ENCODE data around the gene NPAS2. TPM values are rescaled to one million over a fixed set of nuclear protein-coding genes. Genes with fewer than 3 reads are reported as not detected.

The NPAS2 gene
- total RNA-seq, 2 experiments from 2014 or later, result 5.5 to 6.2 TPM

GRCh38 chr2:100976645-100977391 is 156.9 kb downstream of the NPAS2 start:
- H3K27me3 Mint-ChIP-seq (ENCODE audit: low read depth), result no peaks in the 10 kb centered on the region
- H3K27ac Mint-ChIP-seq, result no peak overlapping the region
- no peak overlapping the region for H3K4me3 Mint-ChIP-seq
- ATAC-seq, result no peak
- POLR2A ChIA-PET, result interaction anchor here (1.1 kb wide), 1 partner anchor 12 kb away, joined by 3 read pairs; no protein-coding TSS in a partner anchor
- no peak for DNase-seq
- no peaks in the 10 kb centered on the region for H3K36me3 Mint-ChIP-seq (ENCODE audit: low read depth)
- no peaks in the 10 kb centered on the region for H3K9me3 Mint-ChIP-seq (ENCODE audit: insufficient read depth)
- peaks cover 7% of the 10 kb centered on the region for H3K4me1 Mint-ChIP-seq (ENCODE audit: low read depth)
- CTCF ChIA-PET, result no interaction called here

DNA sequence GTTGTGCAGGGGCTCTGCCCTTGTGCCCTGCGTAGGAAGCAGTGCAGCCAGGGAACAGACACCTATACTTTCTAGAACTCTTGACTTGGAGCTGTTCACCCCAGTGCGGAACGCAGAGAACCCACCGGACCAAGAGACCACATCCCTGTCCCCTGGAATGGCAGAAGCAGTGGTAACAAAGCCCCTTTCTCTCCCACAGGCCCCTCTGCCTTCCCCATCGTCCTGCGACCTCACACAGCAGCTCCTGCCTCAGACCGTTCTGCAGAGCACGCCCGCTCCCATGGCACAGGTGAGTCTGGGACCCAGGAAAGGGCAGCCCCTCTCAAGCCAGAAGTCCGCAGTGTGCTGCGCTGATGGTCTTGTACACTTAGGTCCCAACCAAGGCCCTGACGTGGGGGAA is 157.6 kb downstream of the NPAS2 start:
- Mint-ChIP-seq H3K36me3 (ENCODE audit: low read depth) (no peaks in the 10 kb centered on the region), H3K27me3 (ENCODE audit: low read depth) (no peaks in the 10 kb centered on the region), H3K4me1 (ENCODE audit: low read depth) (peaks cover 7% of the 10 kb centered on the region), H3K4me3 (no peak overlapping the region), H3K9me3 (ENCODE audit: insufficient read depth) (no peaks in the 10 kb centered on the region), H3K27ac (no peak overlapping the region)
- DNase-seq (no peak), ATAC-seq (no peak)
- ChIA-PET CTCF (interaction anchor here (1.3 kb wide), 1 partner anchor 35 kb away, joined by 3 read pairs; no protein-coding TSS in a partner anchor), POLR2A (interaction anchor here (1.1 kb wide), 1 partner anchor 13 kb away, joined by 3 read pairs; no protein-coding TSS in a partner anchor)

- POLR2A ChIA-PET, result no interaction called here
- CTCF ChIA-PET, result interaction anchor here (0.8 to 1.3 kb wide), 2 partner anchors 34 to 368 kb away, joined by 3 read pairs; no protein-coding TSS in a partner anchor
Measured at GRCh38 chr2:100978582-100979191, 158.7 kb downstream of the NPAS2 start.

GRCh38 chr2:100980046-100980445 is 160.1 kb downstream of the NPAS2 start:
- Mint-ChIP-seq H3K4me1 (ENCODE audit: low read depth) (peaks cover 7% of the 10 kb centered on the region), H3K36me3 (ENCODE audit: low read depth) (no peaks in the 10 kb centered on the region), H3K27me3 (ENCODE audit: low read depth) (peaks cover 2% of the 10 kb centered on the region), H3K4me3 (no peak overlapping the region), H3K27ac (no peak overlapping the region), H3K9me3 (ENCODE audit: insufficient read depth) (no peaks in the 10 kb centered on the region)
- ChIA-PET CTCF (interaction anchor here (1.1 to 1.6 kb wide), 2 partner anchors 370 to 373 kb away, joined by 3 to 4 read pairs; no protein-coding TSS in a partner anchor), POLR2A (no interaction called here)
- ATAC-seq, result no peak
- no peak for DNase-seq

More at GRCh38 chr2:100978582-100979191, 158.7 kb downstream of the NPAS2 start:
- Mint-ChIP-seq H3K9me3 (ENCODE audit: insufficient read depth) (no peaks in the 10 kb centered on the region), H3K4me3 (no peak overlapping the region), H3K27ac (no peak overlapping the region), H3K36me3 (ENCODE audit: low read depth) (no peaks in the 10 kb centered on the region), H3K27me3 (ENCODE audit: low read depth) (no peaks in the 10 kb centered on the region), H3K4me1 (ENCODE audit: low read depth) (peaks cover 7% of the 10 kb centered on the region)
- ATAC-seq, result no peak
- DNase-seq, result no peak

- DNase-seq (no peak), ATAC-seq (no peak)
- Mint-ChIP-seq H3K27ac (no peak overlapping the region), H3K27me3 (ENCODE audit: low read depth) (peaks cover 2% of the 10 kb centered on the region), H3K4me1 (ENCODE audit: low read depth) (peaks cover 7% of the 10 kb centered on the region), H3K4me3 (no peak overlapping the region), H3K9me3 (ENCODE audit: insufficient read depth) (no peaks in the 10 kb centered on the region), H3K36me3 (ENCODE audit: low read depth) (no peaks in the 10 kb centered on the region)
- ChIA-PET POLR2A (no interaction called here), CTCF (interaction anchor here (1.6 kb wide), 1 partner anchor 371 kb away, joined by 4 read pairs; no protein-coding TSS in a partner anchor)
Measured at GRCh38 chr2:100981011-100981410, 161.1 kb downstream of the NPAS2 start.

DNA sequence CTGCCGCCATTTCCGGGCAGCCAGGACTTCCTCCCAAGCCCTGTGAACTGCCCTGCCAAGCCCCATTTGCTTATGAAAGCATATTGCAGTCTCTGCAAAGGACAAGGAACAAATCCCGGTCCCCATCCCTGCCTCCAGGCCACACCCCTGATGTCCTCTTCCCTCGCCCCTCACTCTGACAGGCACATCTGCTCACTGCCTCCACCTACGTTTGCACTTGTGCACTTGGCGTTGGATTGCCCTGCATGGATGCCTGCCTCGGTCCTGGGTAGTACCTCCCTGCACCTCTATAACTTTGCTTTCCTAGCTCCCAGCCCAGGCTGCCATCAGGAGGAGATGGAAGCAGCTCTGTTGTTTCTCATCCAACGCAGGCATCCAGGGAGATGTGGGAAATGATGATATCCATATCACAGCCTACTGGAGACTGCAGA is 162.5 kb downstream of the NPAS2 start:
- no peak overlapping the region for H3K4me3 Mint-ChIP-seq
- H3K36me3 Mint-ChIP-seq (ENCODE audit: low read depth), result no peaks in the 10 kb centered on the region
- POLR2A ChIA-PET, result interaction anchor here (0.6 kb wide), 1 partner anchor 379 kb away, joined by 3 read pairs; no protein-coding TSS in a partner anchor
- no peak for ATAC-seq
- DNase-seq, result no peak
- CTCF ChIA-PET, result interaction anchor here (1.2 to 1.9 kb wide), 5 partner anchors 9 to 375 kb away, joined by 3 to 10 read pairs (median 5); no protein-coding TSS in a partner anchor
- peaks cover 7% of the 10 kb centered on the region for H3K4me1 Mint-ChIP-seq (ENCODE audit: low read depth)
- H3K27ac Mint-ChIP-seq, result no peak overlapping the region
- H3K9me3 Mint-ChIP-seq (ENCODE audit: insufficient read depth), result no peaks in the 10 kb centered on the region
- peaks cover 2% of the 10 kb centered on the region for H3K27me3 Mint-ChIP-seq (ENCODE audit: low read depth)

GRCh38 chr2:100983201-100983600 is 163.3 kb downstream of the NPAS2 start:
- no peaks in the 10 kb centered on the region for H3K9me3 Mint-ChIP-seq (ENCODE audit: insufficient read depth)

GRCh38 chr2:100983684-100984310 is 163.9 kb downstream of the NPAS2 start:
- no peaks in the 10 kb centered on the region for H3K9me3 Mint-ChIP-seq (ENCODE audit: insufficient read depth)
- DNase-seq, result no peak
- CTCF ChIA-PET, result interaction anchor here (1.6 to 1.9 kb wide), 2 partner anchors 15 to 253 kb away, joined by 5 to 6 read pairs; no protein-coding TSS in a partner anchor
- H3K36me3 Mint-ChIP-seq (ENCODE audit: low read depth), result no peaks in the 10 kb centered on the region
- H3K4me1 Mint-ChIP-seq (ENCODE audit: low read depth), result peaks cover 7% of the 10 kb centered on the region
- POLR2A ChIA-PET, result no interaction called here
- H3K27me3 Mint-ChIP-seq (ENCODE audit: low read depth), result peaks cover 2% of the 10 kb centered on the region
- H3K4me3 Mint-ChIP-seq, result no peak overlapping the region
- no peak for ATAC-seq
- no peak overlapping the region for H3K27ac Mint-ChIP-seq

More at GRCh38 chr2:100983201-100983600, 163.3 kb downstream of the NPAS2 start:
- H3K36me3 Mint-ChIP-seq (ENCODE audit: low read depth), result no peaks in the 10 kb centered on the region
- ChIA-PET POLR2A (interaction anchor here (0.6 kb wide), 1 partner anchor 380 kb away, joined by 3 read pairs; no protein-coding TSS in a partner anchor), CTCF (interaction anchor here (1.2 to 1.9 kb wide), 5 partner anchors 10 to 376 kb away, joined by 3 to 10 read pairs (median 5); no protein-coding TSS in a partner anchor)
- H3K27ac Mint-ChIP-seq, result no peak overlapping the region
- no peak for ATAC-seq
- peaks cover 7% of the 10 kb centered on the region for H3K4me1 Mint-ChIP-seq (ENCODE audit: low read depth)
- H3K27me3 Mint-ChIP-seq (ENCODE audit: low read depth), result peaks cover 2% of the 10 kb centered on the region
- H3K4me3 Mint-ChIP-seq, result no peak overlapping the region
- no peak for DNase-seq

GRCh38 chr2:100984892-100985307 is 165.0 kb downstream of the NPAS2 start:
- Mint-ChIP-seq H3K27me3 (ENCODE audit: low read depth) (peaks cover 2% of the 10 kb centered on the region), H3K36me3 (ENCODE audit: low read depth) (no peaks in the 10 kb centered on the region), H3K27ac (no peak overlapping the region), H3K4me1 (ENCODE audit: low read depth) (peaks cover 7% of the 10 kb centered on the region), H3K4me3 (no peak overlapping the region), H3K9me3 (ENCODE audit: insufficient read depth) (no peaks in the 10 kb centered on the region)
- ATAC-seq (peak; percentile 75), DNase-seq (peak; percentile 83)
- ChIA-PET CTCF (interaction anchor here (0.5 to 2.1 kb wide), 11 partner anchors 17 to 390 kb away, joined by 3 to 34 read pairs (median 3); partner anchors contain the start of gene RPL31), POLR2A (no interaction called here)

- DNase-seq (no peak), ATAC-seq (no peak)
- Mint-ChIP-seq H3K36me3 (ENCODE audit: low read depth) (no peaks in the 10 kb centered on the region), H3K4me1 (ENCODE audit: low read depth) (peaks cover under 1% of the 10 kb centered on the region), H3K4me3 (no peak overlapping the region), H3K9me3 (ENCODE audit: insufficient read depth) (no peaks in the 10 kb centered on the region), H3K27me3 (ENCODE audit: low read depth) (peaks cover 2% of the 10 kb centered on the region), H3K27ac (no peak overlapping the region)
- ChIA-PET POLR2A (interaction anchor here (1.1 kb wide), 1 partner anchor 16 kb away, joined by 5 read pairs; the partner anchor contains the start of gene RPL31), CTCF (interaction anchor here (1.0 to 2.1 kb wide), 12 partner anchors 16 to 396 kb away, joined by 3 to 34 read pairs (median 4); partner anchors contain the start of gene RPL31)
Measured at GRCh38 chr2:100986157-100986556, 166.2 kb downstream of the NPAS2 start.

- Mint-ChIP-seq H3K9me3 (ENCODE audit: insufficient read depth) (no peaks in the 10 kb centered on the region), H3K4me3 (no peak overlapping the region), H3K36me3 (ENCODE audit: low read depth) (no peaks in the 10 kb centered on the region), H3K4me1 (ENCODE audit: low read depth) (no peaks in the 10 kb centered on the region), H3K27ac (no peak overlapping the region), H3K27me3 (ENCODE audit: low read depth) (peaks cover 2% of the 10 kb centered on the region)
- POLR2A ChIA-PET, result interaction anchor here (0.6 kb wide), 1 partner anchor 17 kb away, joined by 3 read pairs; no protein-coding TSS in a partner anchor
- DNase-seq (no peak), ATAC-seq (no peak)
- CTCF ChIA-PET, result interaction anchor here (0.8 to 3.9 kb wide), 8 partner anchors 11 to 393 kb away, joined by 3 to 16 read pairs (median 5); no protein-coding TSS in a partner anchor
Measured at GRCh38 chr2:100987536-100987935, 167.6 kb downstream of the NPAS2 start.
